Measurements from ENCODE around the gene CXCL13. TPM values are rescaled to one million over a fixed set of nuclear protein-coding genes. Genes with fewer than 3 reads are reported as not detected.
"Not testable (repeated sequence)": the region's sequence is repeated elsewhere in the genome, so short reads cannot be mapped to it uniquely, and the experiment has no call there.

The CXCL13 gene, protein sequence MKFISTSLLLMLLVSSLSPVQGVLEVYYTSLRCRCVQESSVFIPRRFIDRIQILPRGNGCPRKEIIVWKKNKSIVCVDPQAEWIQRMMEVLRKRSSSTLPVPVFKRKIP
- total RNA-seq (0.84 TPM), polyA plus RNA-seq (ENCODE audit: insufficient read depth in 1 of 8, insufficient read length in 8 of 8, low replicate concordance in 1 of 8) (1 to 10 TPM; 3.5 to 9.0 (median 5.9) TPM)
- long read RNA-seq, donor 1, result 0 reads
- long read RNA-seq, donor 2, result 0 reads
- long read RNA-seq, donor 3, result 0 reads
- long read RNA-seq, donor 4, result 0 reads
- long read RNA-seq, donor 5, result 0 reads
- long read RNA-seq, donor 6, result 0 reads
- long read RNA-seq, donor 7, result 0 reads
- long read RNA-seq, donor 8, result 0 reads
- long read RNA-seq, donor 9, result 0 reads
- long read RNA-seq, donor 10, result 0 reads
- long read RNA-seq, donor 11, result 0 reads

DNA sequence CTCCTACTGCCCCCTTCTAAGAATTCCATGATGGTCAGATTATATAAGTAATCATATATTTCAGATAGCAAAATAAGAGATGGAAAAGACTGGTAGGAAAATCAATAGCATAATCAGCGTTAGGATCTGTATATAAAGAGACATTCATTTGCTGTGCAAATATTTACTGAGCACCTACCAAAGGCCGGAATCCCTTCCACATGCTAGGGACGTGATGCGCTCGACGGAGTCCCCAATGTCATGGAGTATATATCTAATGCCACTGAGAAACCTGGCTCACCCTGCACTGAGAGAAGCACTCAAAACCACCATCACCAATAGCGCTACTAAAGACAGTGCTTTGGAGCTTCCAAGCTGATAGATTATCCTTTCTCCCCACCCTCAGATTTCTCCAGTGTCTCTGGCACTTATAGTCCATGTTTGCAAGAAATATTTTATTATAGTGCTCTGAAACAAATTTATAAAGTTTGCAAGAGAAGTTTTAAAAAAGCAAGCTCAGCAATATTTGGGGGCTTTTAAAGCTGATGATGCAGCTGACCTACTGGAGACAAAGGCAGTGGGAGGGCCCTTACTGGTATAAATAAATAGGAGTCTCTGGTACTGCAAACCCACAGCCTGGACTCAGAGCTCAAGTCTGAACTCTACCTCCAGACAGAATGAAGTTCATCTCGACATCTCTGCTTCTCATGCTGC is at the start of gene CXCL13:
CXCL13 (plus strand) TSS at position 611 of the 693 bp plus-strand sequence; CDS start at position 657, 46 bp downstream.
- no peaks in the 10 kb centered on the region for H3K4me1 ChIP-seq (ENCODE audit: control insufficient read depth, insufficient read depth, low read length)
- no peak for DNase-seq
- no peaks in the 10 kb centered on the region for H3K27me3 ChIP-seq (ENCODE audit: control insufficient read depth, insufficient read depth, low read length)
- H3K4me3 ChIP-seq (ENCODE audit: low read length), result no peak within 1 kb of the TSS
- H3K9me3 ChIP-seq (replicated peaks; ENCODE audit: control insufficient read depth, low read depth, low read length), result no peaks in the 10 kb centered on the region
- H3K27ac ChIP-seq (ENCODE audit: low read length), result no peak within 1 kb of the TSS
- WGBS (ENCODE audit: insufficient coverage), result no CpG with 5 or more reads among the region's 8 CpGs
- H3K36me3 ChIP-seq (ENCODE audit: control insufficient read depth, insufficient read depth, low read length), result no peaks in the 10 kb centered on the region

DNA sequence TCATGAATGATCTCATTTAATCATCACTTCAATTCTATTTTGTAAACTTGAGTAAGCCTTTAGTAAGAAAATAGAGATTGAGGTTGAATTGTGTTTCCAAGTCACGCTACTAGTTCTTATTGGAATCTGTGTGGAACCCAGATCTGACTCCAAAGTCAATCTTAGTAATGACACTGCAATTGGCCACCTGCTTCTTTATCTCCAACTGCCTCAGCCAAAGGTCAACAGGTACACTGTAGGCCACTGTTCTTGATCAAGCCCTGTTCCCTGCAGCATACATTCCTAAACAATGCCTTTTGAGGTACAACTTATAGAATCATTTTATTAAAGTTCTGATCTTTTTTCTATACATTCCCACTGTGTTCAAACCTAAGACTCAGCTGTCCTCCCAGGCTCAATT is 45.5 kb upstream of the CXCL13 start:
- WGBS (ENCODE audit: insufficient coverage), result no CpG with 5 or more reads among the region's 1 CpG
- Histone ChIP-seq H3K36me3 (ENCODE audit: control insufficient read depth, insufficient read depth, low read length) (no peaks in the 10 kb centered on the region), H3K27ac (ENCODE audit: low read length) (no peak overlapping the region), H3K4me3 (ENCODE audit: low read length) (no peak overlapping the region), H3K4me1 (ENCODE audit: control insufficient read depth, insufficient read depth, low read length) (no peaks in the 10 kb centered on the region), H3K27me3 (ENCODE audit: control insufficient read depth, insufficient read depth, low read length) (no peaks in the 10 kb centered on the region), H3K9me3 (replicated peaks; ENCODE audit: control insufficient read depth, low read depth, low read length) (peaks cover 2% of the 10 kb centered on the region)
- DNase-seq, result no peak

DNA sequence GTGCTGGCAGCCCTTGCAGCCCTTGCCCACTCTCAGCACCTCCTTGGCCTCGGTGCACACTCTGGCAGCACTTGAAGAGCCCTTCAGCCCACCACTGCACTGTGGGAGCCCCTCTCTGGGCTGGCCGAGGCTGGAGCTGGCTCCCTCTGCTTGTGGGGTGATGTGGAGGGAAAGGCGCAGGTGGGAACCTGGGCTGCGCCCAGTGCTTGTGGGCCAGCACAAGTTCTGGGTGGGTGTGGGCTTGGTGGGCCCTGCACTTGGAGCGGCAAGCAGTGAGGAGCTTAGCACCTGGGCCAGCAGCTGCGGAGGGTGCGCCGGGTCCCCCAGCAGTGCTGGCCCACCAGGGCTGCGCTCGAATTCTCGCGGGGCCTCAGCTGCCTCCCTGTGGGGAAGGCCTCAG is 43.9 kb upstream of the CXCL13 start:
- not testable (repeated sequence) for DNase-seq; H3K4me1 ChIP-seq (ENCODE audit: control insufficient read depth, insufficient read depth, low read length); H3K27me3 ChIP-seq (ENCODE audit: control insufficient read depth, insufficient read depth, low read length); H3K9me3 ChIP-seq (replicated peaks; ENCODE audit: control insufficient read depth, low read depth, low read length); H3K36me3 ChIP-seq (ENCODE audit: control insufficient read depth, insufficient read depth, low read length); H3K4me3 ChIP-seq (ENCODE audit: low read length); H3K27ac ChIP-seq (ENCODE audit: low read length)
- WGBS (ENCODE audit: insufficient coverage), result 98% methylated on average over 6 of the region's 12 CpGs

- DNase-seq, result peak; percentile 40
- Histone ChIP-seq H3K36me3 (ENCODE audit: control insufficient read depth, insufficient read depth, low read length) (no peaks in the 10 kb centered on the region), H3K27me3 (ENCODE audit: control insufficient read depth, insufficient read depth, low read length) (no peaks in the 10 kb centered on the region), H3K27ac (ENCODE audit: low read length) (no peak overlapping the region), H3K9me3 (replicated peaks; ENCODE audit: control insufficient read depth, low read depth, low read length) (peaks cover 2% of the 10 kb centered on the region), H3K4me3 (ENCODE audit: low read length) (no peak overlapping the region), H3K4me1 (ENCODE audit: control insufficient read depth, insufficient read depth, low read length) (no peaks in the 10 kb centered on the region)
- 3% methylated on average over 2 of the region's 2 CpGs for WGBS (ENCODE audit: insufficient coverage)
Measured at GRCh38 chr4:77564231-77564630, 41.4 kb upstream of the CXCL13 start.

- Histone ChIP-seq H3K36me3 (ENCODE audit: control insufficient read depth, insufficient read depth, low read length) (no peaks in the 10 kb centered on the region), H3K4me3 (ENCODE audit: low read length) (no peak overlapping the region), H3K9me3 (replicated peaks; ENCODE audit: control insufficient read depth, low read depth, low read length) (peaks cover 2% of the 10 kb centered on the region), H3K27ac (ENCODE audit: low read length) (no peak overlapping the region), H3K4me1 (ENCODE audit: control insufficient read depth, insufficient read depth, low read length) (no peaks in the 10 kb centered on the region), H3K27me3 (ENCODE audit: control insufficient read depth, insufficient read depth, low read length) (no peaks in the 10 kb centered on the region)
- WGBS (ENCODE audit: insufficient coverage), result no CpG with 5 or more reads among the region's 3 CpGs
- no peak for DNase-seq
Measured at GRCh38 chr4:77566148-77566547, 39.5 kb upstream of the CXCL13 start.

DNA sequence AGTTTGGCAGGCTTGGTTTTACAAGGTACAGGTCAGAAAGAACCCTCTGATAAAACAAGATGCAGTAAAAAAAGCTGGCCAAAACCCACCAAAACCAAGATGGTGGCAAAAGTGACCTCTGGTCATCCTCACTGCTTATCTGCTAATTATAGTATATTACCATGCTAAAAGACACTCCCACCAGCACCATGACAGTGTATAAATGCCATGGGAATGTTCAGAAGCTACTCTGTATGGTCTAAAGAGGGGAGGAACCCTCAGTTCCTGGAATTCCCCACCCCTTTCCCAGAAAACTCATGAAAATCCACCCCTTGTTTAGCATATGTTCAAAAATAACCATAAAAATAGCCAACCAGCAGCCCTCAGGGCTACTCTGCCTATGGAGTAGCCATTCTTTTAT is 38.1 kb upstream of the CXCL13 start:
- Histone ChIP-seq H3K27ac (ENCODE audit: low read length) (no peak overlapping the region), H3K9me3 (replicated peaks; ENCODE audit: control insufficient read depth, low read depth, low read length) (no peaks in the 10 kb centered on the region), H3K4me1 (ENCODE audit: control insufficient read depth, insufficient read depth, low read length) (no peaks in the 10 kb centered on the region), H3K36me3 (ENCODE audit: control insufficient read depth, insufficient read depth, low read length) (no peaks in the 10 kb centered on the region), H3K4me3 (ENCODE audit: low read length) (no peak overlapping the region), H3K27me3 (ENCODE audit: control insufficient read depth, insufficient read depth, low read length) (no peaks in the 10 kb centered on the region)
- no peak for DNase-seq

GRCh38 chr4:77570508-77571214 is 35.0 kb upstream of the CXCL13 start:
- H3K27ac ChIP-seq (ENCODE audit: low read length); H3K36me3 ChIP-seq (ENCODE audit: control insufficient read depth, insufficient read depth, low read length); DNase-seq; H3K27me3 ChIP-seq (ENCODE audit: control insufficient read depth, insufficient read depth, low read length); H3K4me1 ChIP-seq (ENCODE audit: control insufficient read depth, insufficient read depth, low read length); H3K4me3 ChIP-seq (ENCODE audit: low read length); H3K9me3 ChIP-seq (replicated peaks; ENCODE audit: control insufficient read depth, low read depth, low read length): not testable (repeated sequence)
- WGBS (ENCODE audit: insufficient coverage), result 88% methylated on average over 25 of the region's 32 CpGs

GRCh38 chr4:77576351-77576750 is 29.3 kb upstream of the CXCL13 start:
- Histone ChIP-seq H3K4me1 (ENCODE audit: control insufficient read depth, insufficient read depth, low read length) (no peaks in the 10 kb centered on the region), H3K27ac (ENCODE audit: low read length) (no peak overlapping the region), H3K36me3 (ENCODE audit: control insufficient read depth, insufficient read depth, low read length) (no peaks in the 10 kb centered on the region), H3K4me3 (ENCODE audit: low read length) (no peak overlapping the region), H3K27me3 (ENCODE audit: control insufficient read depth, insufficient read depth, low read length) (no peaks in the 10 kb centered on the region), H3K9me3 (replicated peaks; ENCODE audit: control insufficient read depth, low read depth, low read length) (no peaks in the 10 kb centered on the region)
- no peak for DNase-seq

DNA sequence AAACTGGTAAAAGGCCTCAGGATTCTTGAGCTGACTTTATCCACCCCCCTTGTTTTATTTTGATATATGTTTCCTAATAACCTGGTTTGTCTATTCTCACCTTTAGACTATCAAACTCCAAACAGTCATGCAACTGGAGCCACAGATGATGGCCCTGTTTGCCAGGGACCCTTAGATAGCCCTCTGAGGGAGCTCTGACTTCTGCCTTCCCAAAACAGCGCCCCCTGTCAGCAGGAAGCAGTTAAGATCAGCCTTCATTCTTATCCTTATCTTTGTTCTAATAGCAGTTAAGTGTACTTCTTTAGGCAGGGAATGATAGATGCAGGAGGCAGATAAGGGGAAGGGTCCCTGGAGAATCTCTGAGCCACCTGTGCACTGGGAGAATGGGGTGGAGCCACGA is 27.5 kb upstream of the CXCL13 start:
- Histone ChIP-seq H3K4me1 (ENCODE audit: control insufficient read depth, insufficient read depth, low read length) (no peaks in the 10 kb centered on the region), H3K27me3 (ENCODE audit: control insufficient read depth, insufficient read depth, low read length) (no peaks in the 10 kb centered on the region), H3K27ac (ENCODE audit: low read length) (no peak overlapping the region), H3K9me3 (replicated peaks; ENCODE audit: control insufficient read depth, low read depth, low read length) (no peaks in the 10 kb centered on the region), H3K4me3 (ENCODE audit: low read length) (no peak overlapping the region), H3K36me3 (ENCODE audit: control insufficient read depth, insufficient read depth, low read length) (no peaks in the 10 kb centered on the region)
- no CpG with 5 or more reads among the region's 2 CpGs for whole genome bisulfite sequencing (ENCODE audit: insufficient coverage)
- DNase-seq, result no peak

- Histone ChIP-seq H3K4me1 (ENCODE audit: control insufficient read depth, insufficient read depth, low read length) (no peaks in the 10 kb centered on the region), H3K4me3 (ENCODE audit: low read length) (no peak overlapping the region), H3K27me3 (ENCODE audit: control insufficient read depth, insufficient read depth, low read length) (no peaks in the 10 kb centered on the region), H3K27ac (ENCODE audit: low read length) (no peak overlapping the region), H3K36me3 (ENCODE audit: control insufficient read depth, insufficient read depth, low read length) (no peaks in the 10 kb centered on the region), H3K9me3 (replicated peaks; ENCODE audit: control insufficient read depth, low read depth, low read length) (no peaks in the 10 kb centered on the region)
- WGBS (ENCODE audit: insufficient coverage), result 80% methylated on average over 2 of the region's 2 CpGs
- no peak for DNase-seq
Measured at GRCh38 chr4:77579406-77580076, 26.1 kb upstream of the CXCL13 start.
